CD8-positive, alpha-beta memory T cell (primary cell): ENCODE results near the gene RHBDD3. TPM values are rescaled to one million over a fixed set of nuclear protein-coding genes. Genes with fewer than 3 reads are reported as not detected.

Source experiments
- CTCF ChIA-PET: fragments of 350-600 bp; sonication (Branson Sonifier 250); formaldehyde crosslinking; loops from one replicate; lab custom pipeline; 2021; ENCODE audit warnings: antibody characterized with exemption; lab: Charles Lee
- POLR2A ChIA-PET: fragments of 350-600 bp; sonication (Branson Sonifier 250); formaldehyde crosslinking; loops from one replicate; lab custom pipeline; 2021; ENCODE audit warnings: antibody characterized with exemption; lab: Charles Lee
- DNase-seq, 5 donors: peaks; one replicate each; pipeline versions ENCODE4 v3.0.0 to v3.0.0-alpha.2; 2020 to 2022; ENCODE audit warnings: mixed read lengths in 1 of 5
- H3K27ac ChIP-seq: one replicate; pipeline ENCODE4 v1.7.0; 2013; ENCODE audit warnings: low read depth, mild to moderate bottlenecking, low read length, moderate library complexity
- H3K27me3 ChIP-seq: 2 replicates; pipeline ENCODE4 v1.7.0; 2013; ENCODE audit warnings: low read length, mild to moderate bottlenecking; ENCODE audit not compliant: insufficient read depth, poor library complexity, severe bottlenecking
- H3K36me3 ChIP-seq: 2 replicates; pipeline ENCODE4 v1.7.0; 2013; ENCODE audit warnings: mild to moderate bottlenecking, low read length, moderate library complexity; ENCODE audit not compliant: insufficient read depth
- H3K4me1 ChIP-seq: 2 replicates; pipeline ENCODE4 v1.7.0; 2013; ENCODE audit warnings: mild to moderate bottlenecking, low read length, moderate library complexity; ENCODE audit not compliant: insufficient read depth
- H3K4me3 ChIP-seq: 2 replicates; pipeline ENCODE4 v1.7.0; 2013; ENCODE audit warnings: mild to moderate bottlenecking, low read length
- H3K9me3 ChIP-seq: 2 replicates; pipeline ENCODE4 v1.7.0; 2013; ENCODE audit warnings: mild to moderate bottlenecking, low read length
- H3K27ac Mint-ChIP-seq, 8 donors: one replicate each; pipeline ENCODE4 v1.8.0; 2020 to 2021; ENCODE audit warnings: mixed read lengths in 8 of 8, mild to moderate bottlenecking in 6 of 8, inconsistent platforms in 3 of 8, moderate library complexity in 3 of 8
- H3K27me3 Mint-ChIP-seq, 2 donors: one replicate each; pipeline ENCODE4 v1.8.0; 2020 to 2021; ENCODE audit warnings: mixed read lengths in 2 of 2, mild to moderate bottlenecking in 1 of 2, moderate library complexity in 1 of 2
- H3K36me3 Mint-ChIP-seq, 3 donors: one replicate each; pipeline ENCODE4 v1.8.0; 2020 to 2021; ENCODE audit warnings: mixed read lengths in 3 of 3, inconsistent platforms in 1 of 3, mild to moderate bottlenecking in 1 of 3
- H3K4me1 Mint-ChIP-seq, 3 donors: one replicate each; pipeline ENCODE4 v1.8.0; 2020 to 2021; ENCODE audit warnings: mixed read lengths in 3 of 3, inconsistent platforms in 1 of 3, mild to moderate bottlenecking in 1 of 3
- H3K4me3 Mint-ChIP-seq, 7 donors: one replicate each; pipeline ENCODE4 v1.8.0; 2020 to 2021; ENCODE audit warnings: mixed read lengths in 7 of 7, mild to moderate bottlenecking in 6 of 7, moderate library complexity in 4 of 7, inconsistent platforms in 2 of 7
- H3K9me3 Mint-ChIP-seq, 5 donors: one replicate each; pipeline ENCODE4 v1.8.0; 2020 to 2022; ENCODE audit warnings: mixed read lengths in 5 of 5, mild to moderate bottlenecking in 3 of 5, moderate library complexity in 2 of 5, inconsistent platforms in 1 of 5
- polyA plus RNA-seq: library from polyadenylated mRNA; unstranded; fragments of 300-500 nt; fragmentation: Illumina TruSeq; gene quantifications from one replicate; pipeline ENCODE4 v1.2.3, GENCODE V29; 2021
- total RNA-seq, 2 experiments: library from RNA; stranded (reverse); gene quantifications; one replicate each; pipeline ENCODE4 v1.2.3, GENCODE V29; 2021

The RHBDD3 gene
- total RNA-seq (10 to 100 TPM; 37.9 to 41.0 TPM), polyA plus RNA-seq (10.4 TPM)

- H3K9me3 Mint-ChIP-seq: no peaks in the 10 kb centered on the region
- no peaks in the 10 kb centered on the region for H3K27me3 ChIP-seq
- no peaks in the 10 kb centered on the region for H3K9me3 ChIP-seq
- DNase-seq: peak; percentile 92 to 98 (median 96)
- CTCF ChIA-PET: interaction anchor here (0.9 kb wide), 1 partner anchor 22 kb away, joined by 3 read pairs; no protein-coding TSS in a partner anchor
- H3K27me3 Mint-ChIP-seq: peaks cover 0 to 2% of the 10 kb centered on the region in 2 donors
- H3K27ac ChIP-seq: peak within 1 kb of the TSS; percentile 99
- H3K4me1 ChIP-seq: peaks cover 50% of the 10 kb centered on the region
- peaks cover 56 to 61% (median 58%) of the 10 kb centered on the region in 3 donors for H3K4me1 Mint-ChIP-seq
- peaks cover 0 to 48% (median 2%) of the 10 kb centered on the region in 3 donors for H3K36me3 Mint-ChIP-seq
- peak within 1 kb of the TSS; percentile 91 to 100 (median 97) for H3K4me3 Mint-ChIP-seq
- POLR2A ChIA-PET: interaction anchor here (0.5 to 0.6 kb wide), 3 partner anchors 8 to 1672 kb away, joined by 3 to 5 read pairs (median 4); no protein-coding TSS in a partner anchor
- peak within 1 kb of the TSS; percentile 97 to 100 (median 99) for H3K27ac Mint-ChIP-seq
- peaks cover 7% of the 10 kb centered on the region for H3K36me3 ChIP-seq
- H3K4me3 ChIP-seq: peak within 1 kb of the TSS; percentile 100
Observed at GRCh38 chr22:29267858-29268510, at the start of gene RHBDD3, which contains the start of gene EWSR1. RHBDD3 (minus strand) TSS chr22:29267981; CDS start chr22:29265626, 2,355 bp downstream. EWSR1 (plus strand) TSS chr22:29268268; CDS start chr22:29268337, 69 bp downstream.

- no peaks in the 10 kb centered on the region for H3K9me3 Mint-ChIP-seq
- Histone ChIP-seq H3K27me3 (peaks cover 18% of the 10 kb centered on the region), H3K27ac (no peak overlapping the region), H3K36me3 (no peaks in the 10 kb centered on the region), H3K4me1 (peaks cover 11% of the 10 kb centered on the region), H3K4me3 (no peak overlapping the region), H3K9me3 (no peaks in the 10 kb centered on the region)
- DNase-seq: no peak
- H3K27me3 Mint-ChIP-seq: peaks cover 24 to 39% of the 10 kb centered on the region in 2 donors
- no peaks in the 10 kb centered on the region for H3K36me3 Mint-ChIP-seq
- peak overlapping the region in 3 of 7 donors; percentile 63 to 78 (median 69) for H3K4me3 Mint-ChIP-seq
- H3K27ac Mint-ChIP-seq: no peak overlapping the region
- ChIA-PET CTCF (no interaction called here), POLR2A (no interaction called here)
- peaks cover 13 to 28% (median 15%) of the 10 kb centered on the region in 3 donors for H3K4me1 Mint-ChIP-seq
Observed at GRCh38 chr22:29316141-29316828, 48.5 kb upstream of the RHBDD3 start.

GRCh38 chr22:29315286-29316140 lies 47.7 kb upstream of the RHBDD3 start, which contains the start of gene RASL10A:
RASL10A (minus strand) TSS chr22:29315697; CDS start chr22:29315246, 451 bp downstream.
- POLR2A ChIA-PET: no interaction called here
- CTCF ChIA-PET: no interaction called here
- H3K27me3 Mint-ChIP-seq: peaks cover 24 to 42% of the 10 kb centered on the region in 2 donors

GRCh38 chr22:29314537-29315285 lies 46.9 kb upstream of the RHBDD3 start:
- Mint-ChIP-seq H3K27ac (peak overlapping the region in 1 of 8 donors; percentile 58), H3K4me3 (peak overlapping the region; percentile 20 to 71 (median 59)), H3K36me3 (no peaks in the 10 kb centered on the region), H3K4me1 (peaks cover 13 to 35% (median 15%) of the 10 kb centered on the region in 3 donors), H3K27me3 (peaks cover 24 to 42% of the 10 kb centered on the region in 2 donors), H3K9me3 (no peaks in the 10 kb centered on the region)
- ChIA-PET CTCF (no interaction called here), POLR2A (no interaction called here)
- Histone ChIP-seq H3K4me1 (peaks cover 11% of the 10 kb centered on the region), H3K36me3 (no peaks in the 10 kb centered on the region), H3K4me3 (no peak overlapping the region), H3K27me3 (peaks cover 18% of the 10 kb centered on the region), H3K27ac (no peak overlapping the region), H3K9me3 (no peaks in the 10 kb centered on the region)
- no peak for DNase-seq

More at GRCh38 chr22:29315286-29316140, 47.7 kb upstream of the RHBDD3 start, which contains the start of gene RASL10A:
- Mint-ChIP-seq H3K36me3 (no peaks in the 10 kb centered on the region), H3K27ac (peak within 1 kb of the TSS in 1 of 8 donors; percentile 58), H3K9me3 (no peaks in the 10 kb centered on the region), H3K4me3 (peak within 1 kb of the TSS; percentile 35 to 78 (median 63)), H3K4me1 (peaks cover 13 to 34% (median 15%) of the 10 kb centered on the region in 3 donors)
- no peak for DNase-seq
- Histone ChIP-seq H3K27me3 (peaks cover 18% of the 10 kb centered on the region), H3K36me3 (no peaks in the 10 kb centered on the region), H3K27ac (no peak within 1 kb of the TSS), H3K4me1 (peaks cover 11% of the 10 kb centered on the region), H3K9me3 (no peaks in the 10 kb centered on the region), H3K4me3 (no peak within 1 kb of the TSS)

- H3K36me3 Mint-ChIP-seq: no peaks in the 10 kb centered on the region
- Histone ChIP-seq H3K4me3 (no peak overlapping the region), H3K27me3 (peaks cover 18% of the 10 kb centered on the region), H3K9me3 (no peaks in the 10 kb centered on the region), H3K27ac (no peak overlapping the region), H3K36me3 (no peaks in the 10 kb centered on the region), H3K4me1 (peaks cover 14% of the 10 kb centered on the region)
- POLR2A ChIA-PET: no interaction called here
- peaks cover 24 to 42% of the 10 kb centered on the region in 2 donors for H3K27me3 Mint-ChIP-seq
- CTCF ChIA-PET: interaction anchor here (1.2 kb wide), 1 partner anchor 11 kb away, joined by 3 read pairs; no protein-coding TSS in a partner anchor
- peak overlapping the region; percentile 20 to 71 (median 59) for H3K4me3 Mint-ChIP-seq
- H3K9me3 Mint-ChIP-seq: no peaks in the 10 kb centered on the region
- peak overlapping the region in 2 of 8 donors; percentile 58 to 79 for H3K27ac Mint-ChIP-seq
- peaks cover 15 to 43% (median 16%) of the 10 kb centered on the region in 3 donors for H3K4me1 Mint-ChIP-seq
- peak in 1 of 5 donors; percentile 29 for DNase-seq
Observed at GRCh38 chr22:29313576-29314466, 46.0 kb upstream of the RHBDD3 start.

- no peak overlapping the region for H3K4me3 Mint-ChIP-seq
- H3K4me1 Mint-ChIP-seq: peaks cover 18 to 49% (median 19%) of the 10 kb centered on the region in 3 donors
- peaks cover 24 to 42% of the 10 kb centered on the region in 2 donors for H3K27me3 Mint-ChIP-seq
- no peak overlapping the region for H3K4me3 ChIP-seq
- ChIA-PET CTCF (interaction anchor here (1.2 kb wide), 1 partner anchor 10 kb away, joined by 3 read pairs; no protein-coding TSS in a partner anchor), POLR2A (no interaction called here)
- H3K9me3 ChIP-seq: no peaks in the 10 kb centered on the region
- H3K4me1 ChIP-seq: peaks cover 14% of the 10 kb centered on the region
- peaks cover 18% of the 10 kb centered on the region for H3K27me3 ChIP-seq
- DNase-seq: peak in 1 of 5 donors; percentile 36
- H3K27ac ChIP-seq: no peak overlapping the region
- H3K27ac Mint-ChIP-seq: no peak overlapping the region
- no peaks in the 10 kb centered on the region for H3K36me3 ChIP-seq
- H3K36me3 Mint-ChIP-seq: no peaks in the 10 kb centered on the region
- H3K9me3 Mint-ChIP-seq: no peaks in the 10 kb centered on the region
Observed at GRCh38 chr22:29313126-29313575, 45.4 kb upstream of the RHBDD3 start.
